OCI-LY3 (cell line): Measurements from ENCODE around the gene USP17L26.
"Not testable (repeated sequence)": the region's sequence is repeated elsewhere in the genome, so short reads cannot be mapped to it uniquely, and the experiment has no call there.

Experiments
- EZH2phosphoT487 ChIP-seq: fragments of 200-600 bp; shearing (Covaris generic); IDR thresholded peaks from 2 replicates; pipeline ENCODE4 v1.6.1; 2018; ENCODE audit warnings: antibody characterized with exemption, mixed run types, low read depth
- TF ChIP-seq, protein P1 (sequence below): fragments of 200-600, 300-600 bp; sonication (generic); IDR thresholded peaks from 2 replicates; pipeline ENCODE4 v1.5.1; 2014; ENCODE audit warnings: antibody characterized with exemption, low read length, low read depth

DNA sequence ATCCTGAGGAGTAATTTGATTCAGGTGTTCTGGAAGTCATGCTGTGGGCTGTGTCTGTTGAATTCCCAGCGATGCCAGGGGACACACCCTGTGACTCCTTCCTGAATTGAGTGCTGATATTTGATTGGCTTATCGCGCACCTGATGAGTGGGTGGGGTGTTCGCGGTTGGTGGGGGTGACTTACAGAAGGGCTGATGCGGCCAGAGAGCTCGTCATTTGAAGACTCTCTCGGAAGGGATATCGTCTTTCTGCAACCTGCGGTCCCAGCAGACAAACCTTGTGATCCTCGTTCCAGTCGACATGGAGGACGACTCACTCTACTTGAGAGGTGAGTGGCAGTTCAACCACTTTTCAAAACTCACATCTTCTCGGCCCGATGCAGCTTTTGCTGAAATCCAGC, at the start of gene USP17L26:
- TF ChIP-seq, protein P1, sequence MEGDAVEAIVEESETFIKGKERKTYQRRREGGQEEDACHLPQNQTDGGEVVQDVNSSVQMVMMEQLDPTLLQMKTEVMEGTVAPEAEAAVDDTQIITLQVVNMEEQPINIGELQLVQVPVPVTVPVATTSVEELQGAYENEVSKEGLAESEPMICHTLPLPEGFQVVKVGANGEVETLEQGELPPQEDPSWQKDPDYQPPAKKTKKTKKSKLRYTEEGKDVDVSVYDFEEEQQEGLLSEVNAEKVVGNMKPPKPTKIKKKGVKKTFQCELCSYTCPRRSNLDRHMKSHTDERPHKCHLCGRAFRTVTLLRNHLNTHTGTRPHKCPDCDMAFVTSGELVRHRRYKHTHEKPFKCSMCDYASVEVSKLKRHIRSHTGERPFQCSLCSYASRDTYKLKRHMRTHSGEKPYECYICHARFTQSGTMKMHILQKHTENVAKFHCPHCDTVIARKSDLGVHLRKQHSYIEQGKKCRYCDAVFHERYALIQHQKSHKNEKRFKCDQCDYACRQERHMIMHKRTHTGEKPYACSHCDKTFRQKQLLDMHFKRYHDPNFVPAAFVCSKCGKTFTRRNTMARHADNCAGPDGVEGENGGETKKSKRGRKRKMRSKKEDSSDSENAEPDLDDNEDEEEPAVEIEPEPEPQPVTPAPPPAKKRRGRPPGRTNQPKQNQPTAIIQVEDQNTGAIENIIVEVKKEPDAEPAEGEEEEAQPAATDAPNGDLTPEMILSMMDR, result not testable (repeated sequence)
- not testable (repeated sequence) for TF ChIP-seq EZH2phosphoT487
